Mesendoderm (in vitro differentiated cells): ENCODE data around the gene LRRC36.

Source experiments
- DNase-seq: peaks from one replicate; pipeline ENCODE4 v3.0.0; 2013
- H2AK5ac ChIP-seq: 2 replicates; pipeline ENCODE4 v1.6.1; 2013; ENCODE audit warnings: low read length, inconsistent platforms
- H2BK120ac ChIP-seq: 2 replicates; pipeline ENCODE4 v1.6.1; 2013; ENCODE audit warnings: low read depth, mild to moderate bottlenecking, low read length, moderate library complexity, mixed read lengths
- H2BK15ac ChIP-seq: replicated peaks from 2 replicates; pipeline ENCODE4 v1.6.1; 2013; ENCODE audit warnings: low read depth, mild to moderate bottlenecking, moderate library complexity
- H2BK5ac ChIP-seq: 2 replicates; pipeline ENCODE4 v1.6.1; 2013; ENCODE audit warnings: low read length, inconsistent platforms
- H3K18ac ChIP-seq: 2 replicates; pipeline ENCODE4 v1.6.1; 2013; ENCODE audit warnings: mild to moderate bottlenecking, low read length, mixed read lengths
- H3K23ac ChIP-seq: one replicate; pipeline ENCODE4 v1.6.1; 2013; ENCODE audit warnings: low read length
- H3K27ac ChIP-seq: 2 replicates; pipeline ENCODE4 v1.5.1; 2013; ENCODE audit warnings: low read depth, mild to moderate bottlenecking, inconsistent platforms, low read length, moderate library complexity
- H3K27me3 ChIP-seq: 2 replicates; pipeline ENCODE4 v1.6.1; 2013; ENCODE audit warnings: low read length, control low read depth, mild to moderate bottlenecking, inconsistent platforms; ENCODE audit not compliant: insufficient read depth, poor library complexity
- H3K36me3 ChIP-seq: 2 replicates; pipeline ENCODE4 v1.6.1; 2013; ENCODE audit warnings: low read length, inconsistent platforms; ENCODE audit not compliant: control insufficient read depth, insufficient read depth
- H3K4ac ChIP-seq: one replicate; pipeline ENCODE4 v1.6.1; 2013; ENCODE audit warnings: low read depth, mild to moderate bottlenecking, low read length, moderate library complexity
- H3K4me1 ChIP-seq: 2 replicates; pipeline ENCODE4 v1.6.1; 2013; ENCODE audit warnings: low read depth, low read length, inconsistent platforms; ENCODE audit not compliant: control insufficient read depth
- H3K4me2 ChIP-seq: 2 replicates; pipeline ENCODE4 v1.6.1; 2013; ENCODE audit warnings: low read length
- H3K4me3 ChIP-seq: 2 replicates; pipeline ENCODE4 v1.5.1; 2013; ENCODE audit warnings: mild to moderate bottlenecking, low read length
- H3K56ac ChIP-seq: one replicate; pipeline ENCODE4 v1.6.1; 2013; ENCODE audit warnings: low read length
- H3K79me1 ChIP-seq: 2 replicates; pipeline ENCODE4 v1.6.1; 2013; ENCODE audit warnings: low read length, inconsistent platforms
- H3K79me2 ChIP-seq: 2 replicates; pipeline ENCODE4 v1.6.1; 2013; ENCODE audit warnings: mild to moderate bottlenecking, low read length; ENCODE audit not compliant: control insufficient read depth, insufficient read depth
- H3K9ac ChIP-seq: 2 replicates; pipeline ENCODE4 v1.6.1; 2013; ENCODE audit warnings: low read length, inconsistent platforms
- H4K5ac ChIP-seq: one replicate; pipeline ENCODE4 v1.6.1; 2013; ENCODE audit warnings: low read length
- H4K8ac ChIP-seq: one replicate; pipeline ENCODE4 v1.6.1; 2013; ENCODE audit warnings: low read depth, mild to moderate bottlenecking, control low read depth, low read length, moderate library complexity
- WGBS: extraction: QIAGEN DNeasy Blood & Tissue Kit; methylation state at CpG from one replicate; pipeline ENCODE4 v1.1.7; 2013; ENCODE audit warnings: low lambda C conversion rate, missing lambda C conversion rate; ENCODE audit not compliant: insufficient coverage; ENCODE audit errors: extremely low coverage; 5-methylcytosine and 5-hydroxymethylcytosine counted together

LRRC36 gene

GRCh38 chr16:67312719-67313118 is 13.9 kb upstream of the LRRC36 start:
- no peak for DNase-seq
- no peak overlapping the region for H3K18ac ChIP-seq
- H3K9ac ChIP-seq = no peak overlapping the region

GRCh38 chr16:67317853-67318252 is 8.8 kb upstream of the LRRC36 start:
- Histone ChIP-seq H3K4me2 (no peak overlapping the region), H3K4ac (no peak overlapping the region), H3K9ac (no peak overlapping the region), H2AK5ac (no peak overlapping the region), H4K8ac (no peak overlapping the region), H2BK15ac (no peak overlapping the region), H3K79me2 (no peaks in the 10 kb centered on the region), H3K27me3 (no peaks in the 10 kb centered on the region), H3K79me1 (no peaks in the 10 kb centered on the region), H3K27ac (no peak overlapping the region), H3K4me1 (no peaks in the 10 kb centered on the region), H3K56ac (no peak overlapping the region), H3K18ac (no peak overlapping the region), H3K36me3 (no peaks in the 10 kb centered on the region), H3K23ac (no peak overlapping the region), H2BK5ac (no peak overlapping the region), H2BK120ac (no peak overlapping the region), H3K4me3 (no peak overlapping the region), H4K5ac (no peak overlapping the region)
- DNase-seq = no peak

More at GRCh38 chr16:67312719-67313118, 13.9 kb upstream of the LRRC36 start:
- H3K27me3 ChIP-seq = no peaks in the 10 kb centered on the region
- no peaks in the 10 kb centered on the region for H3K79me2 ChIP-seq
- no peak overlapping the region for H2BK15ac ChIP-seq
- H4K8ac ChIP-seq = no peak overlapping the region
- H3K4me3 ChIP-seq = no peak overlapping the region
- H2BK5ac ChIP-seq = no peak overlapping the region
- no peak overlapping the region for H3K56ac ChIP-seq
- H4K5ac ChIP-seq = no peak overlapping the region
- H3K36me3 ChIP-seq = no peaks in the 10 kb centered on the region
- H2AK5ac ChIP-seq = no peak overlapping the region
- no peak overlapping the region for H3K4me2 ChIP-seq
- no peaks in the 10 kb centered on the region for H3K4me1 ChIP-seq
- no peak overlapping the region for H3K4ac ChIP-seq
- no peak overlapping the region for H2BK120ac ChIP-seq
- H3K27ac ChIP-seq = no peak overlapping the region
- no peaks in the 10 kb centered on the region for H3K79me1 ChIP-seq
- H3K23ac ChIP-seq = no peak overlapping the region

GRCh38 chr16:67326115-67326471 is 522 bp upstream of the LRRC36 start:
- no peak overlapping the region for H4K5ac ChIP-seq
- no peak overlapping the region for H2AK5ac ChIP-seq
- H3K4me2 ChIP-seq = peak overlapping the region; percentile 75
- H3K9ac ChIP-seq = peak overlapping the region; percentile 72
- no peaks in the 10 kb centered on the region for H3K79me2 ChIP-seq
- H4K8ac ChIP-seq = no peak overlapping the region
- H3K27me3 ChIP-seq = no peaks in the 10 kb centered on the region
- no peaks in the 10 kb centered on the region for H3K4me1 ChIP-seq
- no peaks in the 10 kb centered on the region for H3K79me1 ChIP-seq
- no peak overlapping the region for H3K27ac ChIP-seq
- no peak overlapping the region for H2BK120ac ChIP-seq
- no peak overlapping the region for H2BK5ac ChIP-seq
- no peak overlapping the region for H3K18ac ChIP-seq
- H3K36me3 ChIP-seq = no peaks in the 10 kb centered on the region
- H3K23ac ChIP-seq = no peak overlapping the region
- H3K4ac ChIP-seq = no peak overlapping the region
- no peak for DNase-seq
- H2BK15ac ChIP-seq = no peak overlapping the region
- WGBS = no CpG with 5 or more reads among the region's 11 CpGs
- peak overlapping the region; percentile 81 for H3K56ac ChIP-seq
- peak overlapping the region; percentile 34 for H3K4me3 ChIP-seq

GRCh38 chr16:67327743-67328142 is 1.1 kb downstream of the LRRC36 start:
- Histone ChIP-seq H4K5ac (no peak overlapping the region), H3K4me1 (no peaks in the 10 kb centered on the region), H4K8ac (no peak overlapping the region), H3K4ac (no peak overlapping the region), H3K23ac (no peak overlapping the region), H3K36me3 (no peaks in the 10 kb centered on the region), H2BK15ac (no peak overlapping the region), H3K79me2 (no peaks in the 10 kb centered on the region), H3K4me3 (no peak overlapping the region), H3K18ac (no peak overlapping the region), H3K27me3 (no peaks in the 10 kb centered on the region), H3K9ac (no peak overlapping the region), H3K56ac (no peak overlapping the region), H3K27ac (no peak overlapping the region), H2AK5ac (no peak overlapping the region), H3K79me1 (no peaks in the 10 kb centered on the region), H2BK5ac (no peak overlapping the region), H2BK120ac (no peak overlapping the region), H3K4me2 (no peak overlapping the region)
- DNase-seq = no peak
- no CpG with 5 or more reads among the region's 3 CpGs for WGBS

- Histone ChIP-seq H4K8ac (no peak overlapping the region), H2AK5ac (no peak overlapping the region), H4K5ac (no peak overlapping the region), H2BK120ac (no peak overlapping the region), H3K79me1 (no peaks in the 10 kb centered on the region), H3K4me1 (no peaks in the 10 kb centered on the region), H3K27me3 (no peaks in the 10 kb centered on the region), H3K36me3 (no peaks in the 10 kb centered on the region), H3K27ac (no peak overlapping the region), H3K56ac (no peak overlapping the region), H3K18ac (no peak overlapping the region), H3K79me2 (no peaks in the 10 kb centered on the region), H3K4ac (no peak overlapping the region), H3K4me3 (no peak overlapping the region), H3K23ac (no peak overlapping the region), H2BK15ac (no peak overlapping the region), H3K4me2 (no peak overlapping the region), H2BK5ac (no peak overlapping the region), H3K9ac (no peak overlapping the region)
- no CpG with 5 or more reads among the region's 5 CpGs for WGBS
- no peak for DNase-seq
Observed at GRCh38 chr16:67329901-67330300, 3.3 kb downstream of the LRRC36 start.

GRCh38 chr16:67333315-67333714 is 6.7 kb downstream of the LRRC36 start:
- Histone ChIP-seq H3K18ac (no peak overlapping the region), H4K5ac (no peak overlapping the region), H3K36me3 (no peaks in the 10 kb centered on the region), H3K79me1 (no peaks in the 10 kb centered on the region), H3K4me3 (no peak overlapping the region), H3K23ac (no peak overlapping the region), H3K9ac (no peak overlapping the region), H2BK120ac (no peak overlapping the region), H3K4me2 (no peak overlapping the region), H3K79me2 (no peaks in the 10 kb centered on the region), H3K56ac (no peak overlapping the region), H3K27me3 (no peaks in the 10 kb centered on the region), H3K4ac (no peak overlapping the region), H2AK5ac (no peak overlapping the region), H2BK15ac (no peak overlapping the region), H3K27ac (no peak overlapping the region), H3K4me1 (no peaks in the 10 kb centered on the region), H2BK5ac (no peak overlapping the region), H4K8ac (no peak overlapping the region)
- no peak for DNase-seq
- no CpG with 5 or more reads among the region's 2 CpGs for WGBS
